Naive thymus-derived CD4-positive, alpha-beta T cell (primary cell): Measurements from ENCODE around the gene BIRC6. TPM values are rescaled to one million over a fixed set of nuclear protein-coding genes. Genes with fewer than 3 reads are reported as not detected.

Source experiments
- ATAC-seq: fragments of 150-1000 bp; cut with Tn5 transposase; 2 replicates; pipeline ENCODE4 v1.10.0; 2021; ENCODE audit warnings: mild to moderate bottlenecking, moderate library complexity
- CTCF ChIA-PET: fragments of 350-600 bp; sonication (Branson Sonifier 250); formaldehyde crosslinking; loops from one replicate; lab custom pipeline; 2021; ENCODE audit warnings: antibody characterized with exemption; lab: Charles Lee
- POLR2A ChIA-PET: fragments of 350-600 bp; sonication (Branson Sonifier 250); formaldehyde crosslinking; loops from one replicate; lab custom pipeline; 2021; ENCODE audit warnings: antibody characterized with exemption, inconsistent platforms; lab: Charles Lee
- DNase-seq, 9 donors: peaks; one replicate each; pipeline versions ENCODE4 v3.0.0 to v3.0.0-alpha.2; 2020 to 2022; ENCODE audit warnings: mixed read lengths in 1 of 9
- H3K27ac ChIP-seq: one replicate; pipeline ENCODE4 v1.7.0; 2013; ENCODE audit warnings: mild to moderate bottlenecking, low read depth, low read length, moderate library complexity
- H3K27me3 ChIP-seq, 2 donors: one replicate each; pipeline ENCODE4 v1.7.0; 2013; ENCODE audit warnings: low read length in 2 of 2, mild to moderate bottlenecking in 2 of 2, moderate library complexity in 2 of 2; ENCODE audit not compliant: control insufficient read depth in 2 of 2, insufficient read depth in 2 of 2
- H3K36me3 ChIP-seq, 3 experiments: 1 replicate in 2 of 3; 2 replicates in 1 of 3; pipeline ENCODE4 v1.7.0; 2013; ENCODE audit warnings: low read length in 3 of 3, mild to moderate bottlenecking in 3 of 3, moderate library complexity in 1 of 3; ENCODE audit not compliant: insufficient read depth in 3 of 3, control insufficient read depth in 2 of 3
- H3K4me1 ChIP-seq, 2 donors: one replicate each; pipeline ENCODE4 v1.7.0; 2013; ENCODE audit warnings: low read length in 2 of 2, mild to moderate bottlenecking in 2 of 2, moderate library complexity in 1 of 2; ENCODE audit not compliant: control insufficient read depth in 2 of 2, insufficient read depth in 2 of 2
- H3K4me3 ChIP-seq: 2 replicates; pipeline ENCODE4 v1.7.0; 2013; ENCODE audit warnings: mild to moderate bottlenecking, low read length
- H3K9me3 ChIP-seq, 3 experiments: 1 replicate in 2 of 3; 2 replicates in 1 of 3; pipeline ENCODE4 v1.7.0; 2013; ENCODE audit warnings: low read length in 3 of 3; ENCODE audit not compliant: control insufficient read depth in 2 of 3
- H3K27ac Mint-ChIP-seq, 9 donors: one replicate each; pipeline ENCODE4 v1.8.0; 2020 to 2022; ENCODE audit warnings: mixed read lengths in 9 of 9, mild to moderate bottlenecking in 8 of 9, moderate library complexity in 5 of 9, inconsistent platforms in 2 of 9
- H3K27me3 Mint-ChIP-seq, 5 donors: one replicate each; pipeline ENCODE4 v1.8.0; 2021 to 2022; ENCODE audit warnings: mixed read lengths in 5 of 5, mild to moderate bottlenecking in 1 of 5
- H3K36me3 Mint-ChIP-seq, 5 donors: one replicate each; pipeline ENCODE4 v1.8.0; 2020 to 2022; ENCODE audit warnings: mixed read lengths in 5 of 5, mild to moderate bottlenecking in 3 of 5, inconsistent platforms in 1 of 5
- H3K4me1 Mint-ChIP-seq, 7 donors: one replicate each; pipeline ENCODE4 v1.8.0; 2020 to 2022; ENCODE audit warnings: mixed read lengths in 7 of 7, mild to moderate bottlenecking in 3 of 7, inconsistent platforms in 1 of 7
- H3K4me3 Mint-ChIP-seq, 10 donors: one replicate each; pipeline ENCODE4 v1.8.0; 2020 to 2022; ENCODE audit warnings: mild to moderate bottlenecking in 10 of 10, mixed read lengths in 10 of 10, moderate library complexity in 6 of 10, inconsistent platforms in 2 of 10
- H3K9me3 Mint-ChIP-seq, 11 donors: one replicate each; pipeline ENCODE4 v1.8.0; 2020 to 2022; ENCODE audit warnings: mixed read lengths in 11 of 11, mild to moderate bottlenecking in 4 of 11, inconsistent platforms in 1 of 11, moderate library complexity in 1 of 11
- intact Hi-C, 2 donors: fragments of 100-400 bp; cut with micrococcal nuclease; formaldehyde crosslinking; loops; one replicate each; pipeline ENCODE4 v1.15.1; 2023
- polyA plus RNA-seq, 2 donors: library from polyadenylated mRNA; unstranded; fragments of 300-500 nt; fragmentation: Illumina TruSeq; gene quantifications; one replicate each; pipeline ENCODE4 v1.2.3, GENCODE V29; 2021
- total RNA-seq, 6 experiments: library from RNA in 5 of 6; stranded (reverse) in 5 of 6; gene quantifications; 1 replicate in 5 of 6; 2 replicates in 1 of 6; pipeline ENCODE4 v1.2.3 and lab custom pipeline; 2021 to 2026

Gene BIRC6
- total and polyA plus RNA-seq, 7 experiments from 2014 or later: 21.8 to 159 (median 135) TPM

DNA sequence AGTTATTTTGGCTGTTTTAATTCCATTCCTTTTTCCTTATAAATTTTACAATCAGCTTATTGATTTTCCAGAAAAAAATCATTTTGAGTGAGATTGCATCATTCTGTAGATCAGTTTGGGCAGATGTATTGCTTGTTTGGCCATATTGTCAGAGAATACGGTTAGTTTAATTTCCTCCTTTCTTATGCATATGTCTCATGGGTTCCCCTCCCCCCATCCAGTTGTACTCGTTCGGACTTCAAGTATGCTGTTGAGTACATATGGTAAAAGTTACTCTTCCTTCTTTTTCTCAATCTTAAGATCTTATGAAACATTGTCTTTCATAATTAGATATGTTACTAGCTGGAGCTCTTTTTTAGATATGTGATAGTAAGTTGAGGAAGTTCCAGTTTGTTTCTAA is 139.8 kb downstream of the BIRC6 start:
- POLR2A ChIA-PET: no interaction called here
- CTCF ChIA-PET: no interaction called here
- no peak overlapping the region for H3K4me3 ChIP-seq

DNA sequence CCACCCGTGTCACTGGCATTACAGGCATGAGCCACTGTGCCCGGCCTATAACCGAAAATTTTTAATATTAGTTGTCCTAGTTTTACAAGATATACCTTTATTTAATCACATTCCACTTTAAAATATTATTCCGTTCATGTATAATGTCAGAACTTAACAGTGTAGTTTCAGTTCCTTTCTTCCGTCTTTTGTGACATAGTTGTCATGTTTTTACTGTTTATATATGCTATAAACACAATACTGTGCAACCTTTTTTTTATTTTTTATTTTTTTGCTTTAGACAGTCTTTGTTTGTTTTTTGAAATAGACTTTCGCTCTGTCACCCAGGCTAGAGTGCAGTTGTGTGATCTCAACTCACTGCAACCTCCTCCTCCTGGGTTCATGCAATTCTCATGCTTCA is 141.5 kb downstream of the BIRC6 start:
- no peak overlapping the region for H3K4me3 ChIP-seq
- ChIA-PET POLR2A (no interaction called here), CTCF (no interaction called here)
- H3K27ac ChIP-seq: no peak overlapping the region
- peaks cover 6 to 73% (median 12%) of the 10 kb centered on the region in 3 experiments for H3K36me3 ChIP-seq
- no peak overlapping the region for H3K4me3 Mint-ChIP-seq
- no peaks in the 10 kb centered on the region for H3K27me3 Mint-ChIP-seq
- no peak for DNase-seq
- H3K4me1 Mint-ChIP-seq: peaks cover 0 to 11% (median 6%) of the 10 kb centered on the region in 7 donors
- no peaks in the 10 kb centered on the region for H3K9me3 ChIP-seq
- H3K27ac Mint-ChIP-seq: peak overlapping the region in 1 of 9 donors; percentile 43
- intact Hi-C loops: no loop called here
- H3K36me3 Mint-ChIP-seq: peaks cover 12 to 50% (median 15%) of the 10 kb centered on the region in 5 donors
- no peaks in the 10 kb centered on the region for H3K27me3 ChIP-seq
- H3K4me1 ChIP-seq: no peaks in the 10 kb centered on the region
- peak; percentile 20 for ATAC-seq
- H3K9me3 Mint-ChIP-seq: no peaks in the 10 kb centered on the region

More for the DNA sequence above, 139.8 kb downstream of the BIRC6 start:
- Histone ChIP-seq H3K9me3 (no peaks in the 10 kb centered on the region), H3K36me3 (peaks cover 6 to 61% (median 12%) of the 10 kb centered on the region in 3 experiments), H3K27ac (no peak overlapping the region), H3K27me3 (no peaks in the 10 kb centered on the region), H3K4me1 (no peaks in the 10 kb centered on the region)
- Mint-ChIP-seq H3K4me1 (peaks cover 0 to 11% (median 6%) of the 10 kb centered on the region in 7 donors), H3K4me3 (no peak overlapping the region), H3K27me3 (no peaks in the 10 kb centered on the region), H3K9me3 (no peaks in the 10 kb centered on the region), H3K27ac (peak overlapping the region in 4 of 9 donors; percentile 18 to 76 (median 37)), H3K36me3 (peaks cover 10 to 42% (median 12%) of the 10 kb centered on the region in 5 donors)
- DNase-seq (no peak), ATAC-seq (peak; percentile 60)
- intact Hi-C loops: no loop called here

DNA sequence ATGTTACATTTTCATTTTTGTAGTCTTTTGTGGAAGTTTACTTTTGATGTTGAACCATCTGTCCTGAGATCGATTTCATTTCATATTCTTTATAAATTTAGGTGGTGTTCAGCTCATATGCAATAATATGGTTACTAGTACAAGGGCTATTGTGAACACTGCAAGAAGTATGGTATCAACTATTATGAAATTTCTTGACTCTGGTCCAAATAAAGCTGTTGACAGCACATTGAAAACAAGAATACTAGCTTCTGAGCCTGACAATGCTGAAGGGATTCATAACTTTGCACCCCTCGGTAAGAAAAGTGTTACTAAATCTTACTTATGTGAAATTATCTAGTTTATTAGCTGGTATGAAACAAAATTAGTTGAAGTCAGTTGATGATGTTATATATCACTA is 146.1 kb downstream of the BIRC6 start:
- POLR2A ChIA-PET: no interaction called here
- ATAC-seq (no peak), DNase-seq (no peak)
- Mint-ChIP-seq H3K9me3 (no peaks in the 10 kb centered on the region), H3K27me3 (no peaks in the 10 kb centered on the region), H3K4me3 (no peak overlapping the region), H3K4me1 (peaks cover 0 to 4% (median 0%) of the 10 kb centered on the region in 7 donors), H3K27ac (no peak overlapping the region), H3K36me3 (peaks cover 5 to 37% (median 14%) of the 10 kb centered on the region in 5 donors)
- no peak overlapping the region for H3K27ac ChIP-seq
- H3K4me3 ChIP-seq: no peak overlapping the region
- H3K9me3 ChIP-seq: no peaks in the 10 kb centered on the region
- CTCF ChIA-PET: no interaction called here
- peaks cover 7 to 77% (median 32%) of the 10 kb centered on the region in 3 experiments for H3K36me3 ChIP-seq
- no peaks in the 10 kb centered on the region for H3K4me1 ChIP-seq
- H3K27me3 ChIP-seq: no peaks in the 10 kb centered on the region
- intact Hi-C loops: no loop called here

DNA sequence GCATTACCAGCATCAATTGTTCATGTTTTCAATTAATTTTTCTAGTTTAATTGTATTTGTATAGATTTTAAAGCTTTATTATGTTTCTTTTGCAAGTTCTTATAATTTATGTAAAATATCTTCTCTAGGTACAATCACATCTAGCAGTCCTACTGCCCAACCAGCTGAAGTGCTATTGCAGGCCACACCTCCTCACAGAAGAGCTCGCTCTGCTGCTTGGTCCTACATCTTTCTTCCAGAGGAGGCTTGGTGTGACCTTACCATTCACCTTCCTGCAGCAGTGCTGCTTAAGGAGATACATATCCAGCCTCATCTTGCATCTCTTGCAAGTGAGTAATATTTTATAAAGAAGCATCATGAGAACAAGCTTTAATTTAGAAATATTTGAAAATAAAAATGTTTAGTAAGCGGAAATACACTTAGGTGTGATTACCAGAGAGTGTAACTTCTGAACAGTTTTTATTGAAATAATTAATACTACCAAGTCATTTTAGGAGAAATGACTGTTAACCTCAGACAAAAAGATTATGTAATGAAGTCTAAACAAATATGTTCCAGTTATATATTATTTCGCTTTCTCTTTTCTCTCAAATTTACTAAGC is 148.2 kb downstream of the BIRC6 start:
- DNase-seq (no peak), ATAC-seq (no peak)
- H3K27ac ChIP-seq: no peak overlapping the region
- Mint-ChIP-seq H3K27me3 (no peaks in the 10 kb centered on the region), H3K4me1 (peaks cover 0 to 3% (median 0%) of the 10 kb centered on the region in 7 donors), H3K9me3 (no peaks in the 10 kb centered on the region), H3K36me3 (peaks cover 0 to 32% (median 18%) of the 10 kb centered on the region in 5 donors), H3K27ac (no peak overlapping the region), H3K4me3 (no peak overlapping the region)
- intact Hi-C loops: no loop called here
- H3K4me1 ChIP-seq: no peaks in the 10 kb centered on the region
- no peaks in the 10 kb centered on the region for H3K27me3 ChIP-seq
- H3K36me3 ChIP-seq: peaks cover 4 to 82% (median 22%) of the 10 kb centered on the region in 3 experiments
- ChIA-PET CTCF (no interaction called here), POLR2A (interaction anchor here (0.6 kb wide), 1 partner anchor 271 kb away, joined by 4 read pairs; no protein-coding TSS in a partner anchor)
- no peak overlapping the region for H3K4me3 ChIP-seq
- no peaks in the 10 kb centered on the region for H3K9me3 ChIP-seq

DNA sequence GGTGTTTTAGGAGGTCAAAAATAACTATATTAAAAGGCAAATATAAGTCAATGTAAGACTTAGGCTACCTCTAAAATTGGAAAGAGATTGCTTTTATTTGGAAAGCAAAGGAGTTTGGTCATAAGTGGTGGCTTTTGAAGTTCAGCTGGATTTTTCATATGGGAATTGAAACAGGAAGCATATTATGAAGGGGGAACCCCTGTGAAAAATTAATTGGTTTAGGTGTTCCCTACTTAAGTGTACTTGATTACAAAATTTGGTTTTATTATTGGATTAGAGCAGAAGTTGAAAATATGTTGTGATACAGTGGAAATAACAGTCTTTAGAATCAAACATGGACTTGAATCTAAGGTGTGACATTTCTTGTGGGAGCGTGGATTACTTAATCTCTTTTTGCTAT is 149.6 kb downstream of the BIRC6 start:
- ChIA-PET POLR2A (interaction anchor here (1.0 kb wide), 1 partner anchor 22 kb away, joined by 5 read pairs; no protein-coding TSS in a partner anchor), CTCF (no interaction called here)
- DNase-seq: no peak
- Histone ChIP-seq H3K4me1 (no peaks in the 10 kb centered on the region), H3K36me3 (peaks cover 11 to 80% (median 20%) of the 10 kb centered on the region in 3 experiments), H3K27ac (no peak overlapping the region), H3K4me3 (no peak overlapping the region), H3K9me3 (no peaks in the 10 kb centered on the region), H3K27me3 (no peaks in the 10 kb centered on the region)
- no peak for ATAC-seq
- H3K4me3 Mint-ChIP-seq: no peak overlapping the region
- intact Hi-C loops: no loop called here
- no peaks in the 10 kb centered on the region for H3K27me3 Mint-ChIP-seq
- H3K27ac Mint-ChIP-seq: peak overlapping the region in 3 of 9 donors; percentile 13 to 33 (median 19)
- peaks cover 4 to 40% (median 25%) of the 10 kb centered on the region in 5 donors for H3K36me3 Mint-ChIP-seq
- H3K4me1 Mint-ChIP-seq: peaks cover 0 to 3% (median 0%) of the 10 kb centered on the region in 7 donors
- no peaks in the 10 kb centered on the region for H3K9me3 Mint-ChIP-seq

DNA sequence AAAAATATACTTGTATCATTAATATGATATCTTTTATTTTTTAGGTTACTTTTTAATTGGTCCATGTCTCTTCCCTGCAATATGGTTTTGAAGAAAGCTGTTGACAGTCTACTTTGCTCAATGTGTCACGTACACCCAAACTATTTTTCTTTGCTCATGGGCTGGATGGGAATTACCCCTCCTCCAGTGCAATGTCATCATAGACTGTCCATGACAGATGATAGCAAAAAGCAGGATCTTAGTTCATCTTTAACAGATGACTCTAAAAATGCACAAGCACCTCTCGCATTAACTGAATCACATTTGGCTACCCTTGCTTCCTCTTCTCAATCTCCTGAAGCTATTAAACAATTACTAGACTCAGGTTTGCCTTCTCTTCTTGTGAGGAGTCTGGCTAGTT is 158.1 kb downstream of the BIRC6 start:
- ATAC-seq (no peak), DNase-seq (no peak)
- no peaks in the 10 kb centered on the region for H3K27me3 ChIP-seq
- no peaks in the 10 kb centered on the region for H3K9me3 Mint-ChIP-seq
- H3K27ac ChIP-seq: no peak overlapping the region
- POLR2A ChIA-PET: no interaction called here
- no peak overlapping the region for H3K27ac Mint-ChIP-seq
- intact Hi-C loops: no loop called here
- no peak overlapping the region for H3K4me3 Mint-ChIP-seq
- peaks cover 6 to 67% (median 15%) of the 10 kb centered on the region in 3 experiments for H3K36me3 ChIP-seq
- no peak overlapping the region for H3K4me3 ChIP-seq
- no peaks in the 10 kb centered on the region for H3K9me3 ChIP-seq
- CTCF ChIA-PET: no interaction called here
- no peaks in the 10 kb centered on the region for H3K27me3 Mint-ChIP-seq
- peaks cover 20 to 72% (median 33%) of the 10 kb centered on the region in 5 donors for H3K36me3 Mint-ChIP-seq
- H3K4me1 Mint-ChIP-seq: peaks cover 0 to 3% (median 0%) of the 10 kb centered on the region in 7 donors
- H3K4me1 ChIP-seq: no peaks in the 10 kb centered on the region
